Natural killer cell (primary cell): ENCODE measurements around the gene CEP128. TPM values are rescaled to one million over a fixed set of nuclear protein-coding genes. Genes with fewer than 3 reads are reported as not detected.

Experiments used
- ATAC-seq, 3 donors: fragments of 150-1000 bp in 2 of 3; fragments of 200-7000 bp in 1 of 3; cut with Tn5 transposase; 1 replicate in 1 of 3; 2 replicates in 2 of 3; pipeline ENCODE4 v1.10.0; 2021; ENCODE audit warnings: mild to moderate bottlenecking in 2 of 3, moderate library complexity in 2 of 3
- DNase-seq, 2 donors: peaks; one replicate each; pipeline versions ENCODE4 v3.0.0 to v3.0.0-alpha.2; 2013 to 2021; ENCODE audit warnings: mixed read lengths in 1 of 2
- H3K27ac ChIP-seq: one replicate; pipeline ENCODE4 v1.5.1; 2013; ENCODE audit warnings: mild to moderate bottlenecking, low read length
- H3K27me3 ChIP-seq: one replicate; pipeline ENCODE4 v1.6.1; 2013; ENCODE audit warnings: low read length; ENCODE audit not compliant: control insufficient read depth, insufficient read depth
- H3K36me3 ChIP-seq: one replicate; pipeline ENCODE4 v1.6.1; 2013; ENCODE audit warnings: low read length; ENCODE audit not compliant: control insufficient read depth, insufficient read depth
- H3K4me1 ChIP-seq: one replicate; pipeline ENCODE4 v1.6.1; 2013; ENCODE audit warnings: low read length; ENCODE audit not compliant: control insufficient read depth, insufficient read depth
- H3K4me3 ChIP-seq: one replicate; pipeline ENCODE4 v1.5.1; 2013; ENCODE audit warnings: low read length
- H3K9me3 ChIP-seq: one replicate; pipeline ENCODE4 v1.6.1; 2013; ENCODE audit warnings: low read length; ENCODE audit not compliant: control insufficient read depth, insufficient read depth
- H3K27ac Mint-ChIP-seq, 2 donors: one replicate each; pipeline ENCODE4 v1.8.0; 2022; ENCODE audit warnings: mild to moderate bottlenecking in 2 of 2, mixed read lengths in 2 of 2, moderate library complexity in 1 of 2
- H3K27me3 Mint-ChIP-seq, 2 donors: one replicate each; pipeline ENCODE4 v1.8.0; 2022; ENCODE audit warnings: low read depth in 2 of 2, mixed read lengths in 2 of 2
- H3K36me3 Mint-ChIP-seq: one replicate; pipeline ENCODE4 v1.8.0; 2022; ENCODE audit warnings: mixed read lengths
- H3K4me1 Mint-ChIP-seq, 2 donors: one replicate each; pipeline ENCODE4 v1.8.0; 2022; ENCODE audit warnings: mixed read lengths in 2 of 2
- H3K4me3 Mint-ChIP-seq: one replicate; pipeline ENCODE4 v1.8.0; 2022; ENCODE audit warnings: mild to moderate bottlenecking, moderate library complexity, mixed read lengths
- H3K9me3 Mint-ChIP-seq, 2 donors: one replicate each; pipeline ENCODE4 v1.8.0; 2022; ENCODE audit warnings: mixed read lengths in 2 of 2
- WGBS: methylation state at CpG from one replicate; pipeline ENCODE4 v1.1.7; 2013; ENCODE audit warnings: missing lambda C conversion rate; ENCODE audit not compliant: insufficient coverage; 5-methylcytosine and 5-hydroxymethylcytosine counted together
- intact Hi-C: fragments of 100-400 bp; cut with micrococcal nuclease; formaldehyde crosslinking; loops from one replicate; pipeline ENCODE4 v1.14.2; 2022
- total RNA-seq, 4 donors: library from RNA; stranded (reverse); fragments of 120-200 nt in 1 of 4; gene quantifications; one replicate each; pipeline versions ENCODE4 v1.2.3 to v1.2.4, GENCODE V29; 2013 to 2022
- TF ChIP-seq, protein P1 (sequence below): fragments of 200-600 bp; IDR thresholded peaks from one replicate; pipeline ENCODE4 v1.8.0; 2022; ENCODE audit warnings: antibody characterized with exemption

The CEP128 gene
- total RNA-seq, 3 donors from 2014 or later (not counting 1 experiment from before 2014, with no cell fraction given), result 14.4 to 16.7 (median 15.6) TPM

DNA sequence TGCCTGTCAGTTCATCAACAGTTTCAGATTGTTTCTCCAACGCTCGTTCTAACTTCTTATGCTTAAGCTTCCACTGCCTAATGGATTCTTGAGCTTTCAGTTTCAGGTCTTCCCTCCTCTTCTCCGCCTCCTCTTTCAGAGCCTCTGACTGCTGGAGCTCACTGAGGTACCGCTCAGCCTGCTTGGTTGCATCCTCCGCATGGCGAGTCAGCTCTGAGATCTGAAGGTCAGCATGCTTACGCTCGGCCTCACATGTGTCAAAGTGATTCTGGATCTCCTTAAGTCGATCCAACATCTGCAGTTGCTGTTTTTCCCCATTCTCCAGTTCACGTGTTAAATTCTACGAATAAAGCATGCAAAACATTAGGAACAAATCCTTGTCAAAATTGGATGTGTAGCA, 148.8 kb downstream of the CEP128 start:
- no peaks in the 10 kb centered on the region for H3K4me1 Mint-ChIP-seq
- H3K27ac Mint-ChIP-seq, result no peak overlapping the region
- DNase-seq (no peak), ATAC-seq (no peak)
- peaks cover under 1% of the 10 kb centered on the region for H3K36me3 Mint-ChIP-seq
- H3K9me3 ChIP-seq, result no peaks in the 10 kb centered on the region
- no peaks in the 10 kb centered on the region for H3K27me3 Mint-ChIP-seq
- WGBS, result 98% methylated on average over 11 of the region's 11 CpGs
- TF ChIP-seq, protein P1, sequence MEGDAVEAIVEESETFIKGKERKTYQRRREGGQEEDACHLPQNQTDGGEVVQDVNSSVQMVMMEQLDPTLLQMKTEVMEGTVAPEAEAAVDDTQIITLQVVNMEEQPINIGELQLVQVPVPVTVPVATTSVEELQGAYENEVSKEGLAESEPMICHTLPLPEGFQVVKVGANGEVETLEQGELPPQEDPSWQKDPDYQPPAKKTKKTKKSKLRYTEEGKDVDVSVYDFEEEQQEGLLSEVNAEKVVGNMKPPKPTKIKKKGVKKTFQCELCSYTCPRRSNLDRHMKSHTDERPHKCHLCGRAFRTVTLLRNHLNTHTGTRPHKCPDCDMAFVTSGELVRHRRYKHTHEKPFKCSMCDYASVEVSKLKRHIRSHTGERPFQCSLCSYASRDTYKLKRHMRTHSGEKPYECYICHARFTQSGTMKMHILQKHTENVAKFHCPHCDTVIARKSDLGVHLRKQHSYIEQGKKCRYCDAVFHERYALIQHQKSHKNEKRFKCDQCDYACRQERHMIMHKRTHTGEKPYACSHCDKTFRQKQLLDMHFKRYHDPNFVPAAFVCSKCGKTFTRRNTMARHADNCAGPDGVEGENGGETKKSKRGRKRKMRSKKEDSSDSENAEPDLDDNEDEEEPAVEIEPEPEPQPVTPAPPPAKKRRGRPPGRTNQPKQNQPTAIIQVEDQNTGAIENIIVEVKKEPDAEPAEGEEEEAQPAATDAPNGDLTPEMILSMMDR, result no peak
- no peaks in the 10 kb centered on the region for H3K27me3 ChIP-seq
- H3K4me3 ChIP-seq, result no peak overlapping the region
- peaks cover 3 to 6% of the 10 kb centered on the region in 2 donors for H3K9me3 Mint-ChIP-seq
- intact Hi-C loops, result no loop called here
- no peak overlapping the region for H3K27ac ChIP-seq
- no peaks in the 10 kb centered on the region for H3K4me1 ChIP-seq
- H3K4me3 Mint-ChIP-seq, result no peak overlapping the region
- H3K36me3 ChIP-seq, result no peaks in the 10 kb centered on the region

DNA sequence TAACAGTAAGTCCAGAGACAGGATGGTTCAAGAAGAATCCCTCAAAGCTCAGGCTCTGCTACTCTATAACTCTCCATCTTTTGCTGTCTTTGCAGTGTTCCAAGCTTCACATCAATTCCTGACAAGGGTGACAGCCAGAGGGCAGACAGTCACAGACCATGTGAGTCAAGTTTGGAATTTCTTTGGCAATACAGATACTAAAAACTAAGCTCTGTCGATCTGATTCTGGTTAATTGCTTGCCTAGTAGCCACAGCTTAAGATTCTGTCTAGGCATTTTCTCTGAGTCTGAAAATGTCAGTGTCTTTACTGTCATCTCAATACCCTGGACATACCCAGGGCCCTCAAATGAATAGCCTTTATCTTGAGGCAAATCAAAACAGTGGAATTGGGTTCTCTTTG, 153.7 kb downstream of the CEP128 start:
- TF ChIP-seq, protein P1, result no peak
- Histone ChIP-seq H3K4me3 (no peak overlapping the region), H3K4me1 (no peaks in the 10 kb centered on the region), H3K9me3 (no peaks in the 10 kb centered on the region), H3K27me3 (no peaks in the 10 kb centered on the region), H3K27ac (no peak overlapping the region), H3K36me3 (no peaks in the 10 kb centered on the region)
- DNase-seq (no peak), ATAC-seq (no peak)
- Mint-ChIP-seq H3K27me3 (no peaks in the 10 kb centered on the region), H3K4me1 (no peaks in the 10 kb centered on the region), H3K36me3 (no peaks in the 10 kb centered on the region), H3K4me3 (no peak overlapping the region), H3K27ac (no peak overlapping the region), H3K9me3 (peaks cover 2 to 3% of the 10 kb centered on the region in 2 donors)
- 93% methylated on average over 1 of the region's 1 CpG for WGBS
- intact Hi-C loops, result no loop called here

DNA sequence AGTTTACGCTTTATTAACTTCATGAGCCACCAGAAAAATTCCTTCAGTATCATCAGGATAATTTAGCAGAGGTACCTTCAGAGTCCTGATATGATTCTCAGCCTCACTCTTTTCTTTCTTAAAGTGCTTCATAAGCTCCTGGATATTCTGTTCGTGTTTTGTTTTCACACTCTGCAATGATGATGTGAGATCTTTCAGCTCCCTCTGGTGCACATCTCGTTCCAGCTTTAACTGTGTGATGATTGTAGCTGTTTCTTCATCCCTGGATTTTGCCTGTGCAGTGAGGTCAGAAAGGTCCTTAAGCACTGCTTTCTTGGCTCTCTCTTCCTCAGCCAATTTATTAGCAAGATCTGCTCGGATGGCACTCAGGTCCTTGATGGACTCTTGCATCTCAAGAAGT, 156.7 kb downstream of the CEP128 start:
- H3K27me3 Mint-ChIP-seq, result no peaks in the 10 kb centered on the region
- TF ChIP-seq, protein P1, result no peak
- intact Hi-C loops, result no loop called here
- H3K36me3 Mint-ChIP-seq, result no peaks in the 10 kb centered on the region
- H3K9me3 ChIP-seq, result no peaks in the 10 kb centered on the region
- no peaks in the 10 kb centered on the region for H3K4me1 ChIP-seq
- H3K36me3 ChIP-seq, result no peaks in the 10 kb centered on the region
- no peak overlapping the region for H3K27ac Mint-ChIP-seq
- H3K27ac ChIP-seq, result no peak overlapping the region
- H3K27me3 ChIP-seq, result no peaks in the 10 kb centered on the region
- H3K9me3 Mint-ChIP-seq, result peaks cover 0 to 3% of the 10 kb centered on the region in 2 donors
- DNase-seq (no peak), ATAC-seq (no peak)
- no peak overlapping the region for H3K4me3 ChIP-seq
- no peaks in the 10 kb centered on the region for H3K4me1 Mint-ChIP-seq
- H3K4me3 Mint-ChIP-seq, result no peak overlapping the region
- 95% methylated on average over 4 of the region's 4 CpGs for WGBS

DNA sequence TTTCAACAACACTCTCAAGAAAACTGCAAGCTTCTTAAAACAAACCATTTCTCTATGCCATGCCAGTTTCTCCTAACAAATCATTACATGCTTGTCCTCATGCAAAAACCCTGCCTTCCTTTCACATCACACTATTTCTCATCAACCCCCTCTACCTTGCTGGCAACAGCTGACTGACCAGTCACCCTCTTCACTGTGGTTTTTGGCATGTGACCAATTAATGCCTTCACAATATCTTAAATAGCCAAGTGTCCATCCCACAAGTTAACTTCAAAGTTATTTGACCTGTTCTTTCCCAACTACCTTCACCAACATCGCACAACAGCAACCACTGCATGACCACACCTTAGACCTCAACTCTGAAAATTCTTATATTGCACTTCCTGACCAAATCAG, 159.6 kb downstream of the CEP128 start:
- Histone ChIP-seq H3K9me3 (no peaks in the 10 kb centered on the region), H3K27ac (no peak overlapping the region), H3K4me1 (no peaks in the 10 kb centered on the region), H3K36me3 (no peaks in the 10 kb centered on the region), H3K27me3 (no peaks in the 10 kb centered on the region), H3K4me3 (no peak overlapping the region)
- ATAC-seq, result no peak
- DNase-seq, result no peak
- intact Hi-C loops, result no loop called here
- Mint-ChIP-seq H3K27me3 (no peaks in the 10 kb centered on the region), H3K36me3 (no peaks in the 10 kb centered on the region), H3K4me1 (no peaks in the 10 kb centered on the region), H3K27ac (no peak overlapping the region), H3K9me3 (no peaks in the 10 kb centered on the region), H3K4me3 (no peak overlapping the region)
- 53% methylated on average over 1 of the region's 1 CpG for WGBS
- TF ChIP-seq, protein P1, result no peak
